Left forelimb (tissue), 1 donor: ENCODE results near the gene TMEM164.
"Not testable (repeated sequence)": the region's sequence is repeated elsewhere in the genome, so short reads cannot be mapped to it uniquely, and the experiment has no call there.

Source experiments
- DNase-seq: peaks from one replicate; pipeline ENCODE4 v3.0.0-alpha.2; 2018; ENCODE audit warnings: low spot score

TMEM164 gene

GRCh38 chrX:110133735-110134370 is 130.9 kb downstream of the TMEM164 start:
- no peak for DNase-seq

DNA sequence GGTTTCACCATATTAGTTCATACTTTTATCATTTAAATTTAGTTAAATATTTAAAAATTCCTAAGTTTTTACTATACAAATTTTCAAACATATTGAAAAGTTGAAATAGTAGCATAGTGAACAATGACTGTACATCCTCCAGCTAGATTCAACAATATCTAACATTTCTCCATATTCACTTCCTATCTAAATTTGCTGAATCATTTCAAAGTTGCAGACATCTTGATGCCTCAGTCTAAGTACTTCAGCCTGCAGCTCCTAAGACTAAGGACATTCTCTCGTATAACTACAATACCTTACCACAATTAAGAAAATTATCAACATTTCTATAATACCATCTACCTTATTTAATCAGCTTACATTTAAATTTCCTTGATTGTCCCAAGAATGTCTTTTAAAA is 132.7 kb downstream of the TMEM164 start:
- no peak for DNase-seq

GRCh38 chrX:110136136-110136535 is 133.2 kb downstream of the TMEM164 start:
- no peak for DNase-seq

- no peak for DNase-seq
These were observed 135.6 kb downstream of the TMEM164 start for GRCh38 chrX:110138557-110138956.

GRCh38 chrX:110139172-110139571 is 136.3 kb downstream of the TMEM164 start:
- no peak for DNase-seq

DNA sequence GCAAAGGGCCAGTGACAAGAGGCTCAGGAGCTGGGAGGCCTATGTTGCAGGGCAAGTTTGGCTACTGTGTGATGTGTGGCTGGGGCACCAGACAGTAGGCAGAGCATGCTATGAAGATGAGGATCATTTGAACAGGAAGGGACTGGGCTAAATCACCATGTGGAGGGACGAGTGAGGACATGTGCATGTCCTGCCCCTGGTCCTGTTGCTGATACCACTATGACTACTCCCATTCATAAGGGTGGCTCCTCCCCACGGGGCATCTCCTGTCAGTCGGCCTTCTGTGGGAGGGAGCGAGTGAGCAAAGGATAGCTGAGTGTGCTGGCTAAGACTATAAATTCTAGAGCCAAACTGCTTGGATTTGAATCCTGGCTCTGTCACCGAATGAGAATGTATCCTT is 139.2 kb downstream of the TMEM164 start:
- DNase-seq = no peak

GRCh38 chrX:110143454-110144210 is 140.7 kb downstream of the TMEM164 start:
- no peak for DNase-seq

GRCh38 chrX:110145311-110145710 is 142.4 kb downstream of the TMEM164 start:
- DNase-seq = no peak

- no peak for DNase-seq
These were observed 142.9 kb downstream of the TMEM164 start for GRCh38 chrX:110145854-110146253.

DNA sequence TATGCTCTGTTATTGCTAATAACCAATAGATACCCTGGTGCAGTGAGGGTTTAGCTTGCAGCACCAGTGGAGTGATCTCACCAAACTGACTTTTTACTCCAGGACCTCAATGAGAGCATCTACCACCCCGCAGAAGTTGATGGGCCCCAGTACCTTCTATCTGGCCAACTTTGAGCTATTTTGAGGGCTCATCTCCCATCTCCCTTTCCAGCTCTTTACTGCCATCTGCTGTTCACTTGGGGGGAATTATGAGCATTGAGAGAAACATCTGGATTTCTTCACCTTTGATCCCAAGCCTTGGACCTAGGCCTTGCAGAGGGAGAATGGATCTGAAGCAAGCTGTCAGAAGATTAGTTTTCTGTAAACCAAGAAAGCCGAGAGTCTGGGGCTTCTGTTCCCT is 143.6 kb downstream of the TMEM164 start:
- no peak for DNase-seq

DNA sequence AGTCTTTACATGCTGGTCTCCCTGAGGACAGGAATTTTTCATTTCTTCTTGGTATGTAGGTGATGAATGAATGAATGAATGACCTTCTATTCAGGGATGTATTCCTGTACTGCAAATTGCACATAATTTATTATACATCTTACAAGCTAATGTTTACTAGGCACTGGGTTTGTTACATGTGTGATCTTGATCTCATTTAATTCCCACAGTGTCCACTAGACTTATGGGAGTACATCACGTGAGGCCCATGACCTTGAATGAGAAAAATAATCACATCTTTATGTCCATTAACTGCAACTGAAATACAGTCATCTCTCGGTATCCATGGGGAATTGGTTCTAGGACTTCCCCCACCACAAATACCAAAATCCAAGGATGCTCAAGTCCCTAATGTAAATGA is 150.3 kb downstream of the TMEM164 start:
- DNase-seq = no peak

- no peak for DNase-seq
These were observed 151.0 kb downstream of the TMEM164 start for GRCh38 chrX:110153896-110154295.

DNA sequence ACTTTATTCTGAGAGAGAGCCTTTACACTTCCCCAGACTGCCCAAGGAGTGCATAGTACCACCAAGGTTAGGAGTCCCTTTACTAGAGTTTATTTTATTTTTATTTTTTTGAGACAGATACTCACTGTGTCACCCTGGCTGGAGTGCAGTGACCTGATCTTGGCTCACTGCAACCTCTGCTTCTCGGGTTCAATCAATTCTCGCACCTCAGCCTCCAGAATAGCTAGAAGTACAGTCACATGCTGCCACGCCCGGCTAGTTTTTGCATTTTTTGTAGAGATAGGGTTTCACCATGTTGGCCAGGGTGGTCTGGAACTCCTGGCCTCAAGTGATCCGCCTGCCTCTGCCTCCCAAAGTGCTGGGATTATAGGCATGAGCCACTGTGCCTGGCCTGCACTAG is 151.4 kb downstream of the TMEM164 start:
- not testable (repeated sequence) for DNase-seq

DNA sequence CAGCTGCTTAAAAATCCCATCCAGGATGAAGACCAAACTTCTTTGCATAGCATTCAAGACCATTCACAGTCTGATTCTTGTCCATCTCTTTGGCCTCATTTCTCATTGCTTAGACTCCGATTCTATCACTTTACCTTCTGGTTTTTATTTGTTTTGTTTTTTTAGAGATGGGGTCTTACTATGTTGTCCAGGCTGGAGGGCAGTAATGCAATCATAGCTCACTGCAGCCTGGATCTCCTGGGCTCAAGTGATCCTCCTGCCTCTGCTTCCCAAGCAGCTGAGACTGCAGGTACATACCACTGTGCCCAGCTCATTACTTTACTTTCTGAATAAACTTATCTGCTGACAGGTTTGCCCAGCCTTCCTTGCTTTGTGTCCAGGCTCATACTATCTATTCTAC is 152.8 kb downstream of the TMEM164 start:
- no peak for DNase-seq

GRCh38 chrX:110156167-110156754 is 153.3 kb downstream of the TMEM164 start:
- no peak for DNase-seq

DNA sequence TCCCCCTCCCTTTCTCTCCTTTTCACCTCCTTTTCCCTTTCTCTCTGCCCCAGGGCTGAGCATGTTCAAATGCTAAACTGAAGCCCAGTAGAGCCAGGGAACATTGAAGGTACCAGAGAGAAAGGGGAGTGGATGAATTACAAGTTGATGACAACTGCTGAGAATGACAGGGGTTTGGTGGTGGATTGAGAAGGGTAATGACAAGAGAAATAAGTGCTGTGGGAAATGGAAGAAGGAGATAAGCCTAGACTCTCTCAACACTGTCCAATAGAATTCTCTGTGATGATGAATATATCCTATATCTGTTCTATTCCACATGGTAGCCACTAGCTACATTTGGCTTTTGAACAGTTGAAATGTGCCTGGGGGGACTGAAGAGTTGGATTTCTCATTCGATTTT is 154.5 kb downstream of the TMEM164 start:
- no peak for DNase-seq

DNA sequence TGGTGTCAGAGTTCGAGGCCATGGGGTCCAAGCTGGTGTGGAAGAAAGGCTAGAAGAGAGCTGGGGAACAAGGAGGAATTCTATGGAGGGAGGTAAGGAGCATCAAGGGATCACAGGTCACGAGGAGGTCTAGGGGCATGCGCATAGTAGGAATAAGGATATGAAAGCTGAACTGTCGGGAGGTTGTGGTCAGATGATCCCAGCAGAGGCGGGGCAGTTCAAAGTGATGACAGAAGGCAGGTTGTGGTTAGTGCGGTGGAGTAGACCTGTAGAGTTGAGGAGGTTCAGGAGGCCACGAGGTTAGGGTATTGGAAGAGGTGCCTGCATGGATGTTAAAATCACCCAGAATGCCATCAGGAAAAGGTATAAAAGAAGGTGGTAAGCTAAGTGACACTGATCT is 156.3 kb downstream of the TMEM164 start:
- DNase-seq = no peak

DNA sequence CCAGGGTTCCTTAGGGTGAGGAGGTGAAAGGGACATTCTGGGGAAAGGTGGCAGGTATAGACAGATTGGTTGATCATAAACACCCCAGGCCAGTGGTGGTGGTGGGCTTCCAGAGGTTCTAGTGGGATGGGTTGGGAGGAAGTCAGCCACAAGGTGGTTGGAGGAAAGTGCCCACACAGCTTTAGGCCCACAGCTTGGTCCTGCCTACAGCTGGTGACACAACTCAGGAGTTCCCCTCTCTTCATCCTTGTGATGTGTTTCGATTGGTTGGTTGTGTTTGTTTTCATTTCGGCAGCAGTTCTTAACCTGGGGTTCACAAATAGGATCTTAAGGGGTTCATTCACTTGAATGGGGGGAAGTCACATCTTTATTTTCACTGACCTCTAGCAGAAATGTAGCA is 157.0 kb downstream of the TMEM164 start:
- DNase-seq = no peak

DNA sequence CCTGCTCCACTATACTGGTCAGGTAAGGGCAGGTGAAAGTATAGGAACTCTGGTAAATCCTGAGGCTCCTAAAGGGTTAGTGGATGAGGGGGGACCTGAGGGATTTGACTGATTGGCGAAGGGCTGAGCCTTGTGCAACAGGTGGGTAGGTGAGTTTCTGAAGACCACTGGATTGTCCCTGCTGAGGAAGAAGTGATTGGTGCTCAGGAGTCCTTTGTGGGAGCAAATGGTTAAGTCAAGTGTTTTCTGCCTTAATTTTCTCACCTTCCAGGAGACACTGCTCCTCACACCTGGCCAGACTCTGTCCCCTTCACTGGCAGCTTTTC is 158.4 kb downstream of the TMEM164 start:
- DNase-seq = no peak

- DNase-seq = no peak
These were observed 159.2 kb downstream of the TMEM164 start for GRCh38 chrX:110162131-110162530.

DNA sequence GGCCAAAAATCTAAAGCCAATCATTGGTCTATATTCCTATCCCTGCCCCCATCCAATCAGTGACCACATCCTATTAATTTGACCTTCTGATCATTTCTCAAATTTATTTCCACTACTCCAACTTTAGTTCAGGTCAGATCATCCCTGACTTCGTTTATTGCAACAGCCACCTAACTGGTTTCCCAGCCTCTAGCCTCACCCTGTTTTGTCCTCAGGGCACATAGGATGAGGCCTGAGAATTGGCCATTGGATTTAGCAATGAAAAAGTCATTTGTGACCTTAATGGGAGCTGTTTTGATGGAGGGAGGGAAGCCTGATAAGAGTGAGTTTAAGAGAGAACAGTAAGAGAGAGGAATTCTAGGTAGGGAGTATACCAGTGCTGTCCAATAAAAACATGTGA is 160.0 kb downstream of the TMEM164 start:
- no peak for DNase-seq

- no peak for DNase-seq
These were observed 160.6 kb downstream of the TMEM164 start for GRCh38 chrX:110163488-110163887.

DNA sequence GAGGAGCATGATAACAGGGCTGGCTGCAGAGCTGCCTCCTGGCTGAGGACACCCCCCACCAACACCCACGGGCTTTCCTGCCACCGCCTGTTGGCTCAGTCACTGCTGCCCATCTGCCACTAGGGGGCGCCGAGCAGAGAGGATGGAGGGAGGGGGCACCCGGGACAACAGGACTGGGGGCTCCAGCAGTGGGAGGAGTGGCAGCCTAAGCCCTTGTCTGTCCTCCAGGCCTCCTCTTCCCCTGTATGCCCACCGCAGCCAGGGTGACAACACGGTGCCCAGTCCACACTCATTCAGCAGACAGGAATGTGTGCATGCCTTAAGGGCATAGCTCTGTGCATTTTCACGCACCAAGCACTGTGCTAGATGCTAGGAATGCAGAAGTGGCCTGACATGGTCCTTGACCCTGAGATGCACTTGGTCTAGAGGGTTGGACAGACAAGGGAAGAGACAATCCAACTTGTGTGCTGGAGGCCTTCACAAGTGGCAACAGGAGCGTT is 165.1 kb downstream of the TMEM164 start:
- DNase-seq = no peak
